GDM1 (cell line): ENCODE measurements around the gene BANF2.

ENCODE experiments used
- DNase-seq: peaks from one replicate; lab custom pipeline; 2025; lab: John Stamatoyannopoulos, UW

BANF2 gene

GRCh38 chr20:17664025-17664633 is 35.6 kb upstream of the BANF2 start:
- no peak for DNase-seq

GRCh38 chr20:17665756-17666155 is 34.0 kb upstream of the BANF2 start:
- DNase-seq: no peak

GRCh38 chr20:17666481-17666880 is 33.3 kb upstream of the BANF2 start:
- DNase-seq: no peak

- DNase-seq: no peak
Measured at GRCh38 chr20:17667445-17667844, 32.3 kb upstream of the BANF2 start.

- DNase-seq: no peak
Measured at GRCh38 chr20:17668432-17668831, 31.3 kb upstream of the BANF2 start.

- DNase-seq: no peak
Measured at GRCh38 chr20:17669306-17669931, 30.3 kb upstream of the BANF2 start.

- no peak for DNase-seq
Measured at GRCh38 chr20:17671011-17671410, 28.8 kb upstream of the BANF2 start.

GRCh38 chr20:17671565-17671964 is 28.2 kb upstream of the BANF2 start:
- no peak for DNase-seq

GRCh38 chr20:17673084-17673483 is 26.7 kb upstream of the BANF2 start:
- DNase-seq: no peak

GRCh38 chr20:17674722-17675518 is 24.8 kb upstream of the BANF2 start:
- DNase-seq: no peak

- no peak for DNase-seq
Measured at GRCh38 chr20:17675519-17676377, 24.0 kb upstream of the BANF2 start.

- no peak for DNase-seq
Measured at GRCh38 chr20:17676378-17676759, 23.4 kb upstream of the BANF2 start.

GRCh38 chr20:17676942-17677341 is 22.8 kb upstream of the BANF2 start:
- no peak for DNase-seq

GRCh38 chr20:17678295-17678694 is 21.5 kb upstream of the BANF2 start:
- DNase-seq: no peak

- DNase-seq: no peak
Measured at GRCh38 chr20:17678886-17679285, 20.9 kb upstream of the BANF2 start.

GRCh38 chr20:17679941-17680835 is 19.6 kb upstream of the BANF2 start:
- no peak for DNase-seq

- peak; percentile 65 for DNase-seq
Measured at GRCh38 chr20:17680836-17681725, 18.7 kb upstream of the BANF2 start.

- no peak for DNase-seq
Measured at GRCh38 chr20:17681726-17682102, 18.1 kb upstream of the BANF2 start.

- DNase-seq: peak; percentile 98
Measured at GRCh38 chr20:17682103-17682888, 17.5 kb upstream of the BANF2 start, which contains the start of gene RRBP1. Gene RRBP1 (minus strand): TSS chr20:17682242. CDS start chr20:17660507, 21,735 bp downstream.

- no peak for DNase-seq
Measured at GRCh38 chr20:17682889-17683198, 16.9 kb upstream of the BANF2 start.
